Measurements from ENCODE around the gene TMPRSS3. TPM values are rescaled to one million over a fixed set of nuclear protein-coding genes. Genes with fewer than 3 reads are reported as not detected.

TMPRSS3 gene
- total RNA-seq, 1 experiment from 2014 or later = not detected

DNA sequence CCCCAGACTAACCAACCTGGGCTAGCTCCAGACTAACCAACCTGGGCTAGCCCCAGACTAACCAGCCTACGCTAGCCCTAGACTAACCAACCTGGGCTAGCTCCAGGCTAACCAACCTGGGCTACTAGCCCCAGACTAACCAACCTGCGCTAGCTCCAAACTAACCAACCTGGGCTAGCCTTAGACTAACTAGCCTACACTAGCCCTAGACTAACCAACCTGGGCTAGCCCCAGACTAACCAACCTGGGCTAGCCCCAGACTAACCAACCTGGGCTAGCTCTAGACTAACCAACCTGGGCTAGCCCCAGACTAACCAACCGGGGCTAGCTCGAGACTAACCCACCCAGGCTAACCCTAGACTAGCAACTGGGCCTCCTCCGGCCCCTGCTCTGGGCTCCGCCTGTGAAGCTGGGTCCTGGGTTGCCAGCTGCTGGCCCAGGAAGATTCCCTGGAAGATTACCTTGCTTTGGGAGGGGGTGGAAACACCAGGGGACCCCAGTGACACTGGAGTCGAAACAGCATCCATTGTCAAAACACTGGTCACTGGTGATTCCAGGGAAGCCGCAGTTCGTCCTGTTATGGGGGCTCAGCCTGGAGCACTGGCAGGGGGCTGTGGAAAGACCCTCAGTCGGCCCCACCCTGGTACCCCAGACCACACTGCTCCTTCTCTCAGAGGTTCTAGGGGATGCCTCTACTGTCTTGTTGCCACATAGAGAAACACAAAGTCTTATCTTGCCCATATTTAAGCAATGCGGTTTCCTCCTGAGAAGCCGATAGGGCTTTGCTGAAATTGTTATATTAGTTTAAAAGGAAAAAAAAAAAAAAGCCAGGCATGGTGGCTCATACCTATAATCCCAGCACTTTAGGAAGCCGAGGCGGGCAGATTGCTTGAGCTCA is 46.2 kb downstream of the TMPRSS3 start:
- POLR2A ChIA-PET (ENCODE audit: low non-redundant PET) = interaction anchor here (0.7 kb wide), 1 partner anchor 205 kb away, joined by 7 read pairs; no protein-coding TSS in a partner anchor
- no peak for TF ChIP-seq EZH2 (IDR thresholded peaks at IDR 0.05; ENCODE audit: borderline replicate concordance, low read depth, low read length, poor library complexity, severe bottlenecking)
- TF ChIP-seq CTCF (conservative IDR thresholded peaks at IDR 0.05; ENCODE audit: low read depth, low read length) = no peak

DNA sequence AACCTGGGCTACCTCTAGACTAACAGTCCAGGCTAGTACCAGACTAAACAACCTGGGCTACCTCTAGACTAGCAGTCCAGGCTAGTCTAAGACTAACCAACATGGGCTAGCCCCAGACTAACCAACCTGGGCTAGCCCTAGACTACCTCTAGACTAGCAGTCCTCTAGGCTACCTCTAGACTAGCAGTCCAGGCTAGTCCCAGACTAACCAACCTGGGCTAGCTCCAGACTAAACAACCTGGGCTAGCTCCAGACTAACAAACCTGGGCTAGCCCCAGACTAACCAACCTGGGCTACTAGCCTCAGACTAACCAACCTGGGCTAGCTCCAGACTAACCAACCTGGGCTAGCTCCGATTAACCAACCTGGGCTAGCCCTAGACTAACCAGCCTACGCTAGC is 47.1 kb downstream of the TMPRSS3 start:
- no peaks in the 10 kb centered on the region for H3K36me3 ChIP-seq (ENCODE audit: insufficient read depth, low read length, poor library complexity, severe bottlenecking)
- H3K27ac ChIP-seq (ENCODE audit: low read depth, low read length, poor library complexity, severe bottlenecking) = no peak overlapping the region
- TF ChIP-seq EZH2 (IDR thresholded peaks at IDR 0.05; ENCODE audit: borderline replicate concordance, low read depth, low read length, poor library complexity, severe bottlenecking) (no peak), CTCF (conservative IDR thresholded peaks at IDR 0.05; ENCODE audit: low read depth, low read length) (no peak)
- ChIA-PET POLR2A (ENCODE audit: low non-redundant PET) (no interaction called here), CTCF (no interaction called here)
- no peaks in the 10 kb centered on the region for H3K27me3 ChIP-seq (replicated peaks; ENCODE audit: insufficient read depth, low read depth, low read length, poor library complexity)
- BruUV-seq (replicated peaks) = no TSS peak
- DNase-seq (ENCODE audit: low spot score) = no peak
- intact Hi-C loops (cut with micrococcal nuclease; ENCODE audit: unreplicated experiment) = no loop called here
- no peaks in the 10 kb centered on the region for H3K9me3 ChIP-seq (ENCODE audit: low read depth, low read length, poor library complexity, severe bottlenecking)
- H3K4me1 ChIP-seq (ENCODE audit: insufficient read depth, low read length, poor library complexity, severe bottlenecking) = no peaks in the 10 kb centered on the region
- H3K4me3 ChIP-seq (ENCODE audit: low read depth, low read length, poor library complexity, severe bottlenecking) = no peak overlapping the region

More for the DNA sequence above, 46.2 kb downstream of the TMPRSS3 start:
- no TSS peak for BruUV-seq (replicated peaks)
- intact Hi-C loops (cut with micrococcal nuclease; ENCODE audit: unreplicated experiment) = no loop called here
- no peak for DNase-seq (ENCODE audit: low spot score)
- CTCF ChIA-PET = no interaction called here
- Histone ChIP-seq H3K4me3 (ENCODE audit: low read depth, low read length, poor library complexity, severe bottlenecking) (no peak overlapping the region), H3K36me3 (ENCODE audit: insufficient read depth, low read length, poor library complexity, severe bottlenecking) (no peaks in the 10 kb centered on the region), H3K27me3 (replicated peaks; ENCODE audit: insufficient read depth, low read depth, low read length, poor library complexity) (no peaks in the 10 kb centered on the region), H3K4me1 (ENCODE audit: insufficient read depth, low read length, poor library complexity, severe bottlenecking) (no peaks in the 10 kb centered on the region), H3K27ac (ENCODE audit: low read depth, low read length, poor library complexity, severe bottlenecking) (no peak overlapping the region), H3K9me3 (ENCODE audit: low read depth, low read length, poor library complexity, severe bottlenecking) (no peaks in the 10 kb centered on the region)

DNA sequence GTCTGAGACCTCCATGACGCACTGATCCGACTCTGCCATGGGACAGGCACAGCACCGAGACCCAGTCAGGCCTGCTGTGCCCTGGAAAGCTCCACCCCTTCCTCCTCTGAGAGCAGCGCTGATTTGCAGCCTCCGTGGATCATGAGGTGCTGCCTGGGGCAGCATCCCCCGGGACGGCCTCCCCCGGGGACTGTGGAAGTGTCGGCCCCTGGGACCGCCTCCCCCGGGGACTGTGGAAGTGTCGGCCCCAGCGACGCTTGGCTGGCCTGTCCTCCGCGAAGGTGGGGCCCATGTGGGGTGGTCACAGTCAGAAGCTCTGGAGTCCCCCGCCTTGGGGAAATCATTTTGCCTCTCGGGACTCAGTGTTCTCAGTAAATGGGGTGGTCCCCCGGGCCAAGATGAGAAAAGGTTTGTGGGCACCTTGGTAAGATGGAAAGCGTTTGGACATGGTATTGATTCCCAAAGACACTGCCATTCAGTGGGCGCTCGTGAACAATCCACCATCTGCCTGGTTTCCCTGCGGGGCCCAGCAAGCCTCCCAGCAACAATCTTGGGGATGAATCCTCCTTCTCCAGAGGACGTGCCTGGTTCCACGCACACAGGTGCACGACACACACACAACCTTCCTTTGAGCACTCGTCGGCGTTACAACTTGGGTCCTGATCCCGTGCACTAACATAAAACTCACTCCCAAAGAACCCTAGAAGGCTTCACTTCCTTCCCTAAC is 48.1 kb downstream of the TMPRSS3 start:
- Histone ChIP-seq H3K9me3 (ENCODE audit: low read depth, low read length, poor library complexity, severe bottlenecking) (no peaks in the 10 kb centered on the region), H3K4me1 (ENCODE audit: insufficient read depth, low read length, poor library complexity, severe bottlenecking) (no peaks in the 10 kb centered on the region), H3K27me3 (replicated peaks; ENCODE audit: insufficient read depth, low read depth, low read length, poor library complexity) (no peaks in the 10 kb centered on the region), H3K4me3 (ENCODE audit: low read depth, low read length, poor library complexity, severe bottlenecking) (no peak overlapping the region), H3K27ac (ENCODE audit: low read depth, low read length, poor library complexity, severe bottlenecking) (no peak overlapping the region), H3K36me3 (ENCODE audit: insufficient read depth, low read length, poor library complexity, severe bottlenecking) (no peaks in the 10 kb centered on the region)
- no peak for TF ChIP-seq CTCF (conservative IDR thresholded peaks at IDR 0.05; ENCODE audit: low read depth, low read length)
- TF ChIP-seq EZH2 (IDR thresholded peaks at IDR 0.05; ENCODE audit: borderline replicate concordance, low read depth, low read length, poor library complexity, severe bottlenecking) = no peak
- intact Hi-C loops (cut with micrococcal nuclease; ENCODE audit: unreplicated experiment) = no loop called here
- no peak for DNase-seq (ENCODE audit: low spot score)
- BruUV-seq (replicated peaks) = no TSS peak
- ChIA-PET POLR2A (ENCODE audit: low non-redundant PET) (no interaction called here), CTCF (no interaction called here)
